CD4-positive, CD25-positive, alpha-beta regulatory T cell (primary cell): ENCODE results near the gene FKBP8. TPM values are rescaled to one million over a fixed set of nuclear protein-coding genes. Genes with fewer than 3 reads are reported as not detected.
A peak's percentile ranks its signal among the peaks of the same experiment; 100 is the strongest.

Experiments used
- ATAC-seq, 2 donors: fragments of 150-1000 bp; cut with Tn5 transposase; one replicate each; pipeline ENCODE4 v1.10.0; 2021; ENCODE audit warnings: low read depth in 2 of 2, moderate number of reproducible peaks in 2 of 2, moderate library complexity in 1 of 2
- DNase-seq, 3 donors: peaks; one replicate each; pipeline versions ENCODE4 v3.0.0 to v3.0.0-alpha.2; 2012 to 2022; ENCODE audit warnings: mixed read lengths in 1 of 3
- H3K27ac ChIP-seq: one replicate; pipeline ENCODE4 v1.7.0; 2013; ENCODE audit warnings: mild to moderate bottlenecking, low read length; ENCODE audit not compliant: insufficient read depth, poor library complexity, severe bottlenecking
- H3K27me3 ChIP-seq: one replicate; pipeline ENCODE4 v1.7.0; 2013; ENCODE audit warnings: low read length; ENCODE audit not compliant: control insufficient read depth, insufficient read depth
- H3K36me3 ChIP-seq: one replicate; pipeline ENCODE4 v1.7.0; 2013; ENCODE audit warnings: mild to moderate bottlenecking, low read length, moderate library complexity; ENCODE audit not compliant: control insufficient read depth, insufficient read depth
- H3K4me1 ChIP-seq: 2 replicates; pipeline ENCODE4 v1.7.0; 2013; ENCODE audit warnings: mild to moderate bottlenecking, low read length; ENCODE audit not compliant: insufficient read depth, control insufficient read depth, poor library complexity, severe bottlenecking
- H3K4me3 ChIP-seq: one replicate; pipeline ENCODE4 v1.7.0; 2013; ENCODE audit warnings: low read depth, mild to moderate bottlenecking, low read length, moderate library complexity
- H3K9me3 ChIP-seq, 2 experiments: 1 replicate in 1 of 2; 2 replicates in 1 of 2; pipeline ENCODE4 v1.7.0; 2013; ENCODE audit warnings: low read length in 2 of 2, mild to moderate bottlenecking in 1 of 2, moderate library complexity in 1 of 2; ENCODE audit not compliant: control insufficient read depth in 2 of 2
- H3K27ac Mint-ChIP-seq, 3 donors: one replicate each; pipeline ENCODE4 v1.8.0; 2020 to 2022; ENCODE audit warnings: mild to moderate bottlenecking in 3 of 3, mixed read lengths in 3 of 3, moderate library complexity in 2 of 3
- H3K27me3 Mint-ChIP-seq: one replicate; pipeline ENCODE4 v1.8.0; 2022; ENCODE audit warnings: mild to moderate bottlenecking, mixed read lengths
- H3K36me3 Mint-ChIP-seq: one replicate; pipeline ENCODE4 v1.8.0; 2020; ENCODE audit warnings: mixed read lengths
- H3K4me1 Mint-ChIP-seq, 4 donors: one replicate each; pipeline ENCODE4 v1.8.0; 2020 to 2022; ENCODE audit warnings: mixed read lengths in 4 of 4, mild to moderate bottlenecking in 1 of 4
- H3K4me3 Mint-ChIP-seq, 4 donors: one replicate each; pipeline ENCODE4 v1.8.0; 2020 to 2022; ENCODE audit warnings: mild to moderate bottlenecking in 4 of 4, mixed read lengths in 4 of 4, moderate library complexity in 3 of 4
- H3K9me3 Mint-ChIP-seq, 7 donors: one replicate each; pipeline ENCODE4 v1.8.0; 2020 to 2022; ENCODE audit warnings: mixed read lengths in 7 of 7, mild to moderate bottlenecking in 3 of 7, moderate library complexity in 2 of 7
- polyA plus RNA-seq, 4 donors: library from polyadenylated mRNA; unstranded; fragments of 300-500 nt; fragmentation: Illumina TruSeq; gene quantifications; one replicate each; pipeline ENCODE4 v1.2.3, GENCODE V29; 2021
- total RNA-seq: library from RNA; stranded (reverse); gene quantifications from one replicate; pipeline ENCODE4 v1.2.3, GENCODE V29; 2022

Gene FKBP8
- total and polyA plus RNA-seq, 5 donors from 2014 or later = 106 to 186 (median 117) TPM

DNA sequence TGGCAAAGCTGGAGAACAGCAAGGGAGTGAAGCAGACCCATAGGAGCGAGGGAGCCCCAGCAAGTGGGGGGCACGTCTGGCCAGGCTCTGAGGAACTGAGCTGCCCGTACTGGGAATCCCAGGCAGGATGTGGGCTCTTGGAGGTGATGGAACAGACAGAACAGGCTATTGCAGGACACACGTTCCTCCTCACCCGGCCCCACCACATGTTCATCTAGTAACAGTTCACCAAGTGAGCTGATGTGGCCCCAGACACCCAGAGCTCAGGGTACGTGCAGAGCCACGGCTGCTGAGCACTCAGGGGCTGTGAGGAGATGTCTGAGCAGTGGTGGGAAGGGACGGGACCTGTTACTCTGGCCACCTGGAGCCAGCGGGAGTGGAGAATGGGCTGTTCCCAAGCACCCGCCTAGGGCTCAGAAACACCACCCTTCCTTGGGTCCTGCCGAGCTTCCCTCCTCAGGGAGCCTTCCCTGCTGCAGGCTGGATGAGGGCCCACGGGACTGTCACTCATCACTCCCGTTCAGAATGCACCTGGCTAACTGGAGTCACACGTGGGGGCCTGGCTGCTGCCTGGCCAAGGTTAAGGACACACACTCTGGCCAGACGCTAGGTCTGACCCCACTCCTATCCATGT lies 39.9 kb downstream of the FKBP8 start:
- H3K4me1 Mint-ChIP-seq = peaks cover 13 to 86% (median 53%) of the 10 kb centered on the region in 4 donors
- H3K4me3 ChIP-seq = no peak overlapping the region
- H3K4me1 ChIP-seq = peaks cover 55% of the 10 kb centered on the region
- peaks cover 0 to 2% (median 0%) of the 10 kb centered on the region in 7 donors for H3K9me3 Mint-ChIP-seq
- no peak overlapping the region for H3K27ac ChIP-seq
- H3K36me3 Mint-ChIP-seq = no peaks in the 10 kb centered on the region
- no peak overlapping the region for H3K4me3 Mint-ChIP-seq
- no peaks in the 10 kb centered on the region for H3K9me3 ChIP-seq
- no peaks in the 10 kb centered on the region for H3K27me3 Mint-ChIP-seq
- H3K27ac Mint-ChIP-seq = peak overlapping the region in 1 of 3 donors; percentile 89
- H3K27me3 ChIP-seq = no peaks in the 10 kb centered on the region
- DNase-seq (no peak), ATAC-seq (no peak)
- no peaks in the 10 kb centered on the region for H3K36me3 ChIP-seq

DNA sequence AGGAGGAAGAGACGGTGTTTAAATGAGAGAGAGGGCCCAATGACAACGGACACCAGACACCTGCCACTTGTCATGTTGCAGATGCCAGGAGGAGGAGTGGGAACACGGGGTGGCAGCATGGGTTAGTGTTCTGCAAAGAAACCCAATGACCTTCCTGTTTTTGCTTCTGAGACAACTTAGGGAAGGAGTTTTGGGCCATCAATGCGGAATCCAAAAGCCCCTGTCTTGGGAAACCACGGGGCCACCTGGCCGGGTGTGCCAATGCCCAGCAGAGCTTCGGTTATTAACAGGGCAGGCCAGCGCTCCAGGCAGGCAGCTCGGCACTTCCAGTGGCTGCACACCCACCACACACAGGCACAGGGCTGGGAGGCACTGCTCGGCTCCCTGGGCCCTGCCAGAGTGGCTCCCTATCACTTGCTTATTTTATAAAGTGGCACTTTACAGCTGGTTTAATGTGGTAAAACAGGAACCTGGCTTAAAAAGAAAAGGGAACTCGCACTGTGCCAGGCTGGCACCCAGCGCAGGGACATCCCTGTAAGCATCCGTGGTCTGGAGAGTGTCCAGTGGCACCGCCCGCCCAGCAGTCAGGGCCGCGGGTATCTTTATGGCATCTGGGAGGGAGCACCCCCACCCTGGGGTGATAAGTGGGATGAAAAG lies 40.6 kb downstream of the FKBP8 start:
- no peak for ATAC-seq
- no peaks in the 10 kb centered on the region for H3K9me3 ChIP-seq
- peak overlapping the region in 1 of 4 donors; percentile 41 for H3K4me3 Mint-ChIP-seq
- H3K27ac Mint-ChIP-seq = peak overlapping the region in 1 of 3 donors; percentile 89
- no peak for DNase-seq
- H3K4me3 ChIP-seq = no peak overlapping the region
- H3K27ac ChIP-seq = no peak overlapping the region
- H3K27me3 Mint-ChIP-seq = no peaks in the 10 kb centered on the region
- peaks cover 12 to 87% (median 55%) of the 10 kb centered on the region in 4 donors for H3K4me1 Mint-ChIP-seq
- no peaks in the 10 kb centered on the region for H3K36me3 ChIP-seq
- H3K36me3 Mint-ChIP-seq = no peaks in the 10 kb centered on the region
- H3K4me1 ChIP-seq = peaks cover 52% of the 10 kb centered on the region
- no peaks in the 10 kb centered on the region for H3K27me3 ChIP-seq
- peaks cover 0 to 2% (median 0%) of the 10 kb centered on the region in 7 donors for H3K9me3 Mint-ChIP-seq

DNA sequence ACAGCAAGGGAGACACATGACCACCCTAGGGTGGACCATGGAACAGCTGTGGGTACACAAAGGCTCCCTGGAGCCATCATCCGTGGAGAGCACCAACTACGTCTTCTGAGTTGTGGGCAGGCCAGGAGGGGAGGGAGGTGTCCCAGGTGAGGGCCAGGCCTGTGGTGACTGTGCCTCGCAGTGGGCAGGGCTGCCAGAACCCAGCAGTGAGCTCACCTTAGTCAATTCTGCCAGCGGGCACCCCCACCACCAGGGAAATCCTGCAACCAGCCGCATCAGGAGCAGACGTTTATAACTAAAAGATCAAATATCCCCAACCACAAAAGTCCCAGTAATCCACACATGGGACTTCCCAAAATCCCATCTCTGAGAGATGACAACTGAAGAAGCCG lies 41.1 kb downstream of the FKBP8 start:
- Mint-ChIP-seq H3K4me3 (peak overlapping the region in 1 of 4 donors; percentile 41), H3K27ac (peak overlapping the region in 1 of 3 donors; percentile 7), H3K4me1 (peaks cover 7 to 86% (median 52%) of the 10 kb centered on the region in 4 donors), H3K36me3 (no peaks in the 10 kb centered on the region), H3K27me3 (no peaks in the 10 kb centered on the region), H3K9me3 (peaks cover 0 to 2% (median 0%) of the 10 kb centered on the region in 7 donors)
- H3K36me3 ChIP-seq = no peaks in the 10 kb centered on the region
- DNase-seq (no peak), ATAC-seq (no peak)
- H3K9me3 ChIP-seq = no peaks in the 10 kb centered on the region
- H3K27ac ChIP-seq = no peak overlapping the region
- H3K4me1 ChIP-seq = peaks cover 52% of the 10 kb centered on the region
- H3K27me3 ChIP-seq = no peaks in the 10 kb centered on the region
- H3K4me3 ChIP-seq = no peak overlapping the region

- Mint-ChIP-seq H3K9me3 (peaks cover 0 to 2% (median 0%) of the 10 kb centered on the region in 7 donors), H3K4me1 (peaks cover 10 to 86% (median 52%) of the 10 kb centered on the region in 4 donors), H3K36me3 (no peaks in the 10 kb centered on the region), H3K27ac (no peak overlapping the region), H3K27me3 (no peaks in the 10 kb centered on the region), H3K4me3 (peak overlapping the region in 1 of 4 donors; percentile 41)
- H3K27ac ChIP-seq = no peak overlapping the region
- H3K9me3 ChIP-seq = no peaks in the 10 kb centered on the region
- DNase-seq = no peak
- no peak overlapping the region for H3K4me3 ChIP-seq
- H3K4me1 ChIP-seq = peaks cover 52% of the 10 kb centered on the region
- no peak for ATAC-seq
- no peaks in the 10 kb centered on the region for H3K27me3 ChIP-seq
- H3K36me3 ChIP-seq = no peaks in the 10 kb centered on the region
Observed at GRCh38 chr19:18501832-18502231, 41.5 kb downstream of the FKBP8 start.

DNA sequence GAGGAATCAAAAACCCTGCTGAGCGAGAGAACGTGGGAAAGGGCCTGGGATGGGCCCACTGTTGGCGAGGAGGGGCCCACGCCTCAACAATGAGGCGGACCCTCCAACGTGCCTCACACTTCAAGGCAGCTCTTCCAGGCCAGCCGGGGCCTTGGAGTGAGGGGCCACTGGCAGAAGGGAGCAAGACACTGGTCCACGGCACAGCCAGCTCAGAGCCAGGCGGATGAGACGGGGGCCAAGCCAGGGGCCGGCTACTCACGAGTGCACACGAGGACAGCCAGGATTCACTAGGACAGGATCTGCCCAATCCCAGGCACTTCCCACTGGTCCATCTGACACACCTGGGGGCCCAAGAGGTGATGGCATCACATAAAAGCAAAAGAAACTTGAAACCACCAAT lies 42.0 kb downstream of the FKBP8 start:
- H3K4me3 Mint-ChIP-seq = no peak overlapping the region
- no peak overlapping the region for H3K4me3 ChIP-seq
- peaks cover 52% of the 10 kb centered on the region for H3K4me1 ChIP-seq
- peaks cover 0 to 2% (median 0%) of the 10 kb centered on the region in 7 donors for H3K9me3 Mint-ChIP-seq
- H3K4me1 Mint-ChIP-seq = peaks cover 13 to 86% (median 52%) of the 10 kb centered on the region in 4 donors
- H3K36me3 Mint-ChIP-seq = no peaks in the 10 kb centered on the region
- no peaks in the 10 kb centered on the region for H3K36me3 ChIP-seq
- H3K27me3 Mint-ChIP-seq = no peaks in the 10 kb centered on the region
- H3K27me3 ChIP-seq = no peaks in the 10 kb centered on the region
- DNase-seq (no peak), ATAC-seq (no peak)
- peak overlapping the region in 2 of 3 donors; percentile 62 to 84 for H3K27ac Mint-ChIP-seq
- H3K27ac ChIP-seq = no peak overlapping the region
- no peaks in the 10 kb centered on the region for H3K9me3 ChIP-seq

- Mint-ChIP-seq H3K4me1 (peaks cover 18 to 87% (median 56%) of the 10 kb centered on the region in 4 donors), H3K36me3 (no peaks in the 10 kb centered on the region), H3K27me3 (no peaks in the 10 kb centered on the region), H3K9me3 (peaks cover 0 to 2% (median 0%) of the 10 kb centered on the region in 7 donors), H3K4me3 (peak overlapping the region in 2 of 4 donors; percentile 6 to 18), H3K27ac (peak overlapping the region; percentile 45 to 84 (median 62))
- Histone ChIP-seq H3K36me3 (no peaks in the 10 kb centered on the region), H3K4me1 (peaks cover 52% of the 10 kb centered on the region), H3K9me3 (no peaks in the 10 kb centered on the region), H3K27me3 (no peaks in the 10 kb centered on the region), H3K4me3 (no peak overlapping the region), H3K27ac (no peak overlapping the region)
- DNase-seq (no peak), ATAC-seq (no peak)
Observed at GRCh38 chr19:18500799-18501198, 42.6 kb downstream of the FKBP8 start.

DNA sequence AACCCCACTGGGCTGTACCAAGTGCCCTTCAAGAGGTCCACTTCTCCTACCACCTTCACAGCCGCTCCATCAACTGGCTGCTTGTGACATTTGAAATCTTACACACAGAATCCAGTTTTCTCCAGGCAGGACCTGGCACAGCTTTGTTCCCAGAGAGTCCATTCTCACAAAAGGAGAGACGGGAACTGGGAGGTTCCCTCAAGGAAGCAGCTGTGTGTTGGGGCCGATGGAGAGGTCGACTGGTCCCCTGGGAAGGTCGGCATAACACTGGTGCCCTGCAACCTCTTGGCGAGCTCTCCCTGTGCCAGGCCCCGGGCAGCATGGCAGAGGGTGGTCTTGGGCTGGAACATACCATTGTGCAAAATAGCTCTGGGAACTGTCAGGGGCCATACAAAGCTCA lies 43.0 kb downstream of the FKBP8 start:
- DNase-seq (no peak), ATAC-seq (no peak)
- Histone ChIP-seq H3K9me3 (no peaks in the 10 kb centered on the region), H3K4me1 (peaks cover 52% of the 10 kb centered on the region), H3K27ac (no peak overlapping the region), H3K27me3 (no peaks in the 10 kb centered on the region), H3K36me3 (no peaks in the 10 kb centered on the region), H3K4me3 (no peak overlapping the region)
- H3K36me3 Mint-ChIP-seq = no peaks in the 10 kb centered on the region
- H3K27ac Mint-ChIP-seq = peak overlapping the region; percentile 25 to 62 (median 45)
- H3K27me3 Mint-ChIP-seq = no peaks in the 10 kb centered on the region
- H3K4me1 Mint-ChIP-seq = peaks cover 18 to 87% (median 53%) of the 10 kb centered on the region in 4 donors
- H3K4me3 Mint-ChIP-seq = peak overlapping the region in 2 of 4 donors; percentile 6 to 18
- peaks cover 0 to under 1% (median 0%) of the 10 kb centered on the region in 7 donors for H3K9me3 Mint-ChIP-seq
